ENCODE results near the gene ANKRD12.
"Not testable (repeated sequence)": the region's sequence is repeated elsewhere in the genome, so short reads cannot be mapped to it uniquely, and the experiment has no call there.

ANKRD12 gene

GRCh38 chr18:9136315-9137155, at the start of gene ANKRD12:
Gene ANKRD12, plus strand, starts transcription at chr18:9136781. Its CDS starts 45,652 bp downstream, at chr18:9182433.
- peaks cover 4% of the 10 kb centered on the region; the same call in 1 of the 2 replicates for H3K4me1 ChIP-seq (ENCODE audit: insufficient read depth, low read length)
- no peaks in the 10 kb centered on the region for H3K27me3 ChIP-seq (ENCODE audit: insufficient read depth, low read length)
- H3K27ac ChIP-seq (ENCODE audit: low read length): peak within 1 kb of the TSS; percentile 78
- no peaks in the 10 kb centered on the region for H3K9me3 ChIP-seq (ENCODE audit: insufficient read depth, low read depth, low read length)
- peak within 1 kb of the TSS; percentile 93 for H3K9ac ChIP-seq (ENCODE audit: low read depth, low read length)
- peaks cover 33% of the 10 kb centered on the region for H3K36me3 ChIP-seq (ENCODE audit: insufficient read depth, low read depth, low read length)
- peak within 1 kb of the TSS; percentile 92 for H3K4me3 ChIP-seq (ENCODE audit: low read length)

- H3K9me3 ChIP-seq (ENCODE audit: insufficient read depth, low read depth, low read length): no peaks in the 10 kb centered on the region
- H3K4me3 ChIP-seq (ENCODE audit: low read length): no peak overlapping the region
- no peaks in the 10 kb centered on the region for H3K36me3 ChIP-seq (ENCODE audit: insufficient read depth, low read depth, low read length)
- H3K4me1 ChIP-seq (ENCODE audit: insufficient read depth, low read length): no peaks in the 10 kb centered on the region
- H3K27me3 ChIP-seq (ENCODE audit: insufficient read depth, low read length): no peaks in the 10 kb centered on the region
- no peak overlapping the region for H3K9ac ChIP-seq (ENCODE audit: low read depth, low read length)
- H3K27ac ChIP-seq (ENCODE audit: low read length): no peak overlapping the region
Measured at GRCh38 chr18:9087144-9087543, 49.4 kb upstream of the ANKRD12 start.

GRCh38 chr18:9088252-9088651, 48.3 kb upstream of the ANKRD12 start:
- H3K4me1 ChIP-seq (ENCODE audit: insufficient read depth, low read length): no peaks in the 10 kb centered on the region
- no peak overlapping the region for H3K9ac ChIP-seq (ENCODE audit: low read depth, low read length)
- no peak overlapping the region for H3K27ac ChIP-seq (ENCODE audit: low read length)
- no peaks in the 10 kb centered on the region for H3K9me3 ChIP-seq (ENCODE audit: insufficient read depth, low read depth, low read length)
- H3K36me3 ChIP-seq (ENCODE audit: insufficient read depth, low read depth, low read length): no peaks in the 10 kb centered on the region
- no peaks in the 10 kb centered on the region for H3K27me3 ChIP-seq (ENCODE audit: insufficient read depth, low read length)
- H3K4me3 ChIP-seq (ENCODE audit: low read length): no peak overlapping the region

GRCh38 chr18:9088727-9089126, 47.9 kb upstream of the ANKRD12 start:
- not testable (repeated sequence) for H3K36me3 ChIP-seq (ENCODE audit: insufficient read depth, low read depth, low read length); H3K4me1 ChIP-seq (ENCODE audit: insufficient read depth, low read length); H3K9ac ChIP-seq (ENCODE audit: low read depth, low read length); H3K27ac ChIP-seq (ENCODE audit: low read length); H3K4me3 ChIP-seq (ENCODE audit: low read length); H3K27me3 ChIP-seq (ENCODE audit: insufficient read depth, low read length); H3K9me3 ChIP-seq (ENCODE audit: insufficient read depth, low read depth, low read length)

- no peak overlapping the region for H3K9ac ChIP-seq (ENCODE audit: low read depth, low read length)
- H3K4me3 ChIP-seq (ENCODE audit: low read length): no peak overlapping the region
- no peaks in the 10 kb centered on the region for H3K4me1 ChIP-seq (ENCODE audit: insufficient read depth, low read length)
- H3K27me3 ChIP-seq (ENCODE audit: insufficient read depth, low read length): no peaks in the 10 kb centered on the region
- no peak overlapping the region for H3K27ac ChIP-seq (ENCODE audit: low read length)
- no peaks in the 10 kb centered on the region for H3K36me3 ChIP-seq (ENCODE audit: insufficient read depth, low read depth, low read length)
- no peaks in the 10 kb centered on the region for H3K9me3 ChIP-seq (ENCODE audit: insufficient read depth, low read depth, low read length)
Measured at GRCh38 chr18:9090578-9090977, 46.0 kb upstream of the ANKRD12 start.

- Histone ChIP-seq H3K27ac (ENCODE audit: low read length) (no peak overlapping the region), H3K9me3 (ENCODE audit: insufficient read depth, low read depth, low read length) (no peaks in the 10 kb centered on the region), H3K4me1 (ENCODE audit: insufficient read depth, low read length) (peaks cover 1% of the 10 kb centered on the region; the same call in 1 of the 2 replicates), H3K9ac (ENCODE audit: low read depth, low read length) (no peak overlapping the region), H3K4me3 (ENCODE audit: low read length) (no peak overlapping the region), H3K36me3 (ENCODE audit: insufficient read depth, low read depth, low read length) (no peaks in the 10 kb centered on the region), H3K27me3 (ENCODE audit: insufficient read depth, low read length) (no peaks in the 10 kb centered on the region)
Measured at GRCh38 chr18:9091066-9091476, 45.5 kb upstream of the ANKRD12 start.

- Histone ChIP-seq H3K4me3 (ENCODE audit: low read length) (no peak overlapping the region), H3K9me3 (ENCODE audit: insufficient read depth, low read depth, low read length) (no peaks in the 10 kb centered on the region), H3K27ac (ENCODE audit: low read length) (no peak overlapping the region), H3K9ac (ENCODE audit: low read depth, low read length) (no peak overlapping the region), H3K36me3 (ENCODE audit: insufficient read depth, low read depth, low read length) (no peaks in the 10 kb centered on the region), H3K4me1 (ENCODE audit: insufficient read depth, low read length) (peaks cover 12% of the 10 kb centered on the region; the same call in 1 of the 2 replicates), H3K27me3 (ENCODE audit: insufficient read depth, low read length) (no peaks in the 10 kb centered on the region)
Measured at GRCh38 chr18:9092665-9093064, 43.9 kb upstream of the ANKRD12 start.

- H3K4me1 ChIP-seq (ENCODE audit: insufficient read depth, low read length): peaks cover 14% of the 10 kb centered on the region; the same call in 1 of the 2 replicates
- not testable (repeated sequence) for H3K36me3 ChIP-seq (ENCODE audit: insufficient read depth, low read depth, low read length); H3K27ac ChIP-seq (ENCODE audit: low read length)
Measured at GRCh38 chr18:9093109-9093508, 43.5 kb upstream of the ANKRD12 start.

GRCh38 chr18:9094307-9095226, 42.0 kb upstream of the ANKRD12 start:
- Histone ChIP-seq H3K27me3 (ENCODE audit: insufficient read depth, low read length) (no peaks in the 10 kb centered on the region), H3K27ac (ENCODE audit: low read length) (no peak overlapping the region), H3K9ac (ENCODE audit: low read depth, low read length) (no peak overlapping the region), H3K4me3 (ENCODE audit: low read length) (no peak overlapping the region), H3K36me3 (ENCODE audit: insufficient read depth, low read depth, low read length) (no peaks in the 10 kb centered on the region), H3K4me1 (ENCODE audit: insufficient read depth, low read length) (peaks cover 14% of the 10 kb centered on the region; the same call in 1 of the 2 replicates), H3K9me3 (ENCODE audit: insufficient read depth, low read depth, low read length) (no peaks in the 10 kb centered on the region)

More at GRCh38 chr18:9093109-9093508, 43.5 kb upstream of the ANKRD12 start:
- H3K9me3 ChIP-seq (ENCODE audit: insufficient read depth, low read depth, low read length); H3K4me3 ChIP-seq (ENCODE audit: low read length); H3K9ac ChIP-seq (ENCODE audit: low read depth, low read length); H3K27me3 ChIP-seq (ENCODE audit: insufficient read depth, low read length): not testable (repeated sequence)

- Histone ChIP-seq H3K4me3 (ENCODE audit: low read length) (no peak overlapping the region), H3K9ac (ENCODE audit: low read depth, low read length) (no peak overlapping the region), H3K27ac (ENCODE audit: low read length) (no peak overlapping the region), H3K36me3 (ENCODE audit: insufficient read depth, low read depth, low read length) (no peaks in the 10 kb centered on the region), H3K27me3 (ENCODE audit: insufficient read depth, low read length) (no peaks in the 10 kb centered on the region), H3K4me1 (ENCODE audit: insufficient read depth, low read length) (peaks cover 14% of the 10 kb centered on the region; the same call in 1 of the 2 replicates), H3K9me3 (ENCODE audit: insufficient read depth, low read depth, low read length) (no peaks in the 10 kb centered on the region)
Measured at GRCh38 chr18:9095297-9096006, 41.1 kb upstream of the ANKRD12 start.

GRCh38 chr18:9096007-9096371, 40.6 kb upstream of the ANKRD12 start:
- no peak overlapping the region for H3K9ac ChIP-seq (ENCODE audit: low read depth, low read length)
- no peaks in the 10 kb centered on the region for H3K27me3 ChIP-seq (ENCODE audit: insufficient read depth, low read length)
- H3K4me1 ChIP-seq (ENCODE audit: insufficient read depth, low read length): peaks cover 14% of the 10 kb centered on the region; the same call in 1 of the 2 replicates
- H3K4me3 ChIP-seq (ENCODE audit: low read length): no peak overlapping the region
- no peaks in the 10 kb centered on the region for H3K9me3 ChIP-seq (ENCODE audit: insufficient read depth, low read depth, low read length)
- H3K27ac ChIP-seq (ENCODE audit: low read length): no peak overlapping the region
- H3K36me3 ChIP-seq (ENCODE audit: insufficient read depth, low read depth, low read length): no peaks in the 10 kb centered on the region

All from iPS-20b (cell line).